T-helper 1 cell treated with Interleukin-12 subunit alpha and Interleukin-12 subunit beta and Interleukin-4 antibody, amounts not matched to agents 30 ng/mL and 1 ng/mL, for 36 hours (primary cell): Measurements from ENCODE around the gene ACBD4. TPM values are rescaled to one million over a fixed set of nuclear protein-coding genes. Genes with fewer than 3 reads are reported as not detected.

ENCODE experiments used
- intact Hi-C: fragments of 100-400 bp; cut with micrococcal nuclease; formaldehyde crosslinking; loops from one replicate; pipeline ENCODE4 v1.15.1; 2024
- total RNA-seq: library from RNA; stranded (reverse); gene quantifications from 2 replicates; pipeline ENCODE4 v1.2.3, GENCODE V29; 2022

Gene ACBD4
- total RNA-seq, 1 donor from 2014 or later: 12.5 TPM

- intact Hi-C loops: loop anchor here (5.0 kb wide), 1 partner anchor 1042 kb away; the partner anchor contains the start of gene KANSL1
These were observed 14.5 kb downstream of the ACBD4 start for GRCh38 chr17:45149669-45150664.

GRCh38 chr17:45150911-45151809 lies 15.7 kb downstream of the ACBD4 start:
- intact Hi-C loops: no loop called here

- intact Hi-C loops: no loop called here
These were observed 19.5 kb downstream of the ACBD4 start for GRCh38 chr17:45155029-45155428.

GRCh38 chr17:45155483-45155882 lies 20.0 kb downstream of the ACBD4 start:
- intact Hi-C loops: no loop called here

- intact Hi-C loops: no loop called here
These were observed 20.8 kb downstream of the ACBD4 start for GRCh38 chr17:45156242-45156641.

GRCh38 chr17:45160447-45161287 lies 25.2 kb downstream of the ACBD4 start:
- intact Hi-C loops: loop anchor here (1.0 to 2.0 kb wide), 11 partner anchors 12 to 1034 kb away; partner anchors contain the start of genes ACBD4, DCAKD, GPATCH8 and HEXIM1

DNA sequence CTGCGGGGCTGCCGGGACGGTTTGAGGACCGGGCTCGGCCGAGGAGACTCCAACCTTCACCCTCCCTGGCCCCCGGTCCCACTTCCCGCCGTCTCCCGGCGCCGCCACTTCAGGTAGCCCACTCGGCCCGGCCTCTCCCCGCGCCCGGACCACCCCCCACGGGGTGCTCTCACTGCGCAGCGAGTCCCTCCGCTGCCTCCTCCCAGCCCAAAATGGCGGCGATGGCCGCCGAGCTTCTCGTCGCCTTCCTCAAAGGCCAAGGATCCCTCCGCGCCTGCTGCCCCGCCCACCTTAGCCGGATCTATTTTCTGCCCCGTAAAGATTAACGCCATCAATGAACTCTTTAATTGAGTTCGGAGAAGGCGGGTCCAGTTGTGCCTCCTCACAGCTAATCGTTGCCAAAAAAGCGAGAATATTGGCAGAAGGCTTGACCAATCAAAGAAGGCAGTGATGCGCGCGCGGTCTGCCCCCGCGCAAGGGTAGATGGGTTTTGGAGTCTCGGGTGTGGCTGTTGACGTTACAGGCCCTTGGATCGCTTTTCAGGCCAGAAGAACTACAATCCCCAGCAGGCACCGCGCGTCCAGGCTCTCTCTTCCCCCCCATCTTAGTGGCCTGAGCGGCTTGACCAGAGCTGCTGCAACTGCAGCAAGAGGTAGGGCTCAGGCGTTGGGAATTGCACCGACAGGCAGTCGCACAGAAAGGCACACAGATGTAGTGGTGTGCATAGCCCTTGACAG lies 26.0 kb downstream of the ACBD4 start, which contains the start of gene HEXIM2:
HEXIM2 (plus strand) TSS at position 588 of the 737 bp plus-strand sequence. CDS start 919 bp downstream, outside the sequence.
- intact Hi-C loops: loop anchor here (1.0 to 2.0 kb wide), 11 partner anchors 11 to 1033 kb away; partner anchors contain the start of genes ACBD4, DCAKD, GPATCH8 and HEXIM1

DNA sequence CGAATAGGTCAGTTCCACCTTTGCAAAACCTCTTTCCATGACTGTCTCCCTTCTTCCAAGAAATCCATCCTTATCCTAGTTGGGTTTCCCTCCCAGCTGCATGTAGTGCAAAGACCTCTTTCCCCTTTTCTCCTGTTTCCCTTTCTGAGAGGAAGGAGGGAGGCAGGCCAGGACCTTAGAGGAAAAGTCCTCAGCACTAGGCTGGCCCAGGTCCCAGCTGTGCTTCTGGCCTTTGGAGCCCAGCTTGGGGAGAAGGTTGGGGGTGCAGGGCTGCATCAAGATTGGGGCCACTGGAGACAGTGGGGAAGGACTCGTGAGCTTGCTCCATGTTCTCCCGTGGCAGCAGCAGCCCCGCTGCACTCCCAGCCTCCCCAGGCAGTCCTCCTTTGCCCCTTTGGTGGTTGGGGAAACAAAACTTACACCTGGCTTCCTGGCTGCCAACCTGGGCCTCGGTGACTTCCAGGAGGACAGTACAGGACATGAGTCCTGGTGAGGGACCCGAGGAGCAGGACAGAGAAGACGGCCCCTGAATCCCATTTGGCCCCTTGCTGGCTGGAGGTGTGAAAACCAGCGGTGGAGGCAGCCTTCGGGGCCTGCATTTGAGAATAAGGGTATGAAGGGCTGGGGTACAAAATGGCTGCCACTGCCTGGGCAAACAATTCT lies 26.7 kb downstream of the ACBD4 start:
- intact Hi-C loops: no loop called here

DNA sequence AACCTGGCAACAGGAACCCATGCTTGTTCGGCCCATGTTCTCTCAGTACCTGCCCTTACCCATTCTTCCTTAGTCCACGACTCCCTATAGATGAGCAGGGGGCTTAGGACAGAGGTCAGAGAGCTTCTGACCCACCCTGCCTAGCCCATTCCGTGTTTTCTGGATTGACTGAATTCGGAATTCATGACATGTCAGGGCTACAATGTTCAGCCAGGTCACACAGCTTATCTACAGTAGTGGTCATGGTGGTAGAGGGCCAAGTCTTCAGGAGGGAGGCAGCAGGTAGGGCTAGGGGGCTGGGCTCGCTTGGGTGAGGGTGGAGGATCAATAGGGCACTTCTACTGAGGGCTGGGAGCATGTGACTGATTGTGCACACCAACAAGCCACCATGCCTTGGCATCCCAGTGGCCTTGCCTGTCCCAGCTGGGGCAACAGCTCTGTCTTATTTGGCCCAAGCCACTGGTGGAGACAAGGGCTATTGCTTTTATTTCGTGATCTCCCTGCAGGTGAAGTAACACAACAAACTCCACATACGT lies 29.3 kb downstream of the ACBD4 start:
- intact Hi-C loops: no loop called here

DNA sequence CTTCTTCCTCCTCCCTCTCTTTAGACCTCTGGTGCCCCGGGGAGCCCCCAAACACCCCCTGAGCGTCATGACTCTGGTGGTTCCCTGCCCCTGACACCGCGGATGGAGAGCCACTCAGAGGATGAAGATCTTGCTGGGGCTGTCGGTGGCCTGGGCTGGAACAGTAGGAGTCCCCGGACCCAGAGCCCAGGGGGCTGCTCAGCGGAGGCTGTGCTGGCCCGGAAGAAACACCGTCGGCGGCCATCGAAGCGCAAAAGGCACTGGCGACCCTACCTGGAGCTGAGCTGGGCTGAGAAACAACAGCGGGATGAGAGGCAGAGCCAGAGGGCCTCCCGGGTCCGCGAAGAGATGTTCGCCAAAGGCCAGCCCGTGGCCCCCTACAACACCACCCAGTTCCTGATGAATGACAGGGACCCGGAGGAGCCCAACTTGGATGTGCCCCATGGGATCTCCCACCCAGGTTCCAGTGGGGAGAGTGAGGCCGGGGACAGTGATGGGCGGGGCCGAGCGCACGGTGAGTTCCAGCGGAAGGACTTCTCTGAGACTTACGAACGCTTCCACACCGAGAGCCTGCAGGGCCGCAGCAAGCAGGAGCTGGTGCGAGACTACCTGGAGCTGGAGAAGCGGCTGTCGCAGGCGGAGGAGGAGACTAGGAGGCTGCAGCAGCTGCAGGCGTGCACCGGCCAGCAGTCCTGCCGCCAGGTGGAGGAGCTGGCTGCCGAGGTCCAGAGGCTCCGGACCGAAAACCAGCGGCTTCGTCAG lies 33.7 kb downstream of the ACBD4 start:
- intact Hi-C loops: no loop called here

DNA sequence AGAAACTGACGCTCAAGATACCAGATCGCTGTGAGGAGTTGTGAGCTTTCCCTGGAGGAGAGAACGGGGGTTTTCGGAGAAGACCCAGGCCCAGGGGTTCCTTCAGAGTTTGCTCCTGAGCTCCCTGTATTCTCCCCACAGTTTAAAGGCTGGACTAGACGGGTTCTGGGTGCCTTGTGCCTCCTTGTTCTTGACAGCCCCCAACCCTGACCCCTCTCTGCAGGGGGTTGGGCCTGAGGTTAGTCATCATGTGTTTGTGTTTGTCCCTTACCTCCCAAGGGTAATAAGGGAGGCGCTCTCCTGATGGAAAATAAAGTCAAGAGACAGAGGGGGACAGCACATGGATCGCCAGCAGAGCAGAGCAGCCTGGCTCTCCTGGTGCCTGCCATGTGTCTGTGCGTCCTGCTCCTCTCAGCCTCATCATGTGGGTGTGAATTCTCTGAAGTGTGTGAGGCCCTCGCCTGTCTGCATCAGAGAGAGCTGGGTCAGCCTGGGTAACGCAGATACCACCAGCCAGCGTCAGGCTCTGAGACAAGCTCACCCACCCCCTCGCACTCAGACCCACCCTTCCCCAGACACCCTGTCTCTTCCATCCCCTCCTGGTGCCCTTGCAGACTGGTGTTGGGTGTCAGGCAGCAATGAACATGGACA lies 34.9 kb downstream of the ACBD4 start:
- intact Hi-C loops: no loop called here

- intact Hi-C loops: no loop called here
These were observed 35.4 kb downstream of the ACBD4 start for GRCh38 chr17:45170931-45171337.

DNA sequence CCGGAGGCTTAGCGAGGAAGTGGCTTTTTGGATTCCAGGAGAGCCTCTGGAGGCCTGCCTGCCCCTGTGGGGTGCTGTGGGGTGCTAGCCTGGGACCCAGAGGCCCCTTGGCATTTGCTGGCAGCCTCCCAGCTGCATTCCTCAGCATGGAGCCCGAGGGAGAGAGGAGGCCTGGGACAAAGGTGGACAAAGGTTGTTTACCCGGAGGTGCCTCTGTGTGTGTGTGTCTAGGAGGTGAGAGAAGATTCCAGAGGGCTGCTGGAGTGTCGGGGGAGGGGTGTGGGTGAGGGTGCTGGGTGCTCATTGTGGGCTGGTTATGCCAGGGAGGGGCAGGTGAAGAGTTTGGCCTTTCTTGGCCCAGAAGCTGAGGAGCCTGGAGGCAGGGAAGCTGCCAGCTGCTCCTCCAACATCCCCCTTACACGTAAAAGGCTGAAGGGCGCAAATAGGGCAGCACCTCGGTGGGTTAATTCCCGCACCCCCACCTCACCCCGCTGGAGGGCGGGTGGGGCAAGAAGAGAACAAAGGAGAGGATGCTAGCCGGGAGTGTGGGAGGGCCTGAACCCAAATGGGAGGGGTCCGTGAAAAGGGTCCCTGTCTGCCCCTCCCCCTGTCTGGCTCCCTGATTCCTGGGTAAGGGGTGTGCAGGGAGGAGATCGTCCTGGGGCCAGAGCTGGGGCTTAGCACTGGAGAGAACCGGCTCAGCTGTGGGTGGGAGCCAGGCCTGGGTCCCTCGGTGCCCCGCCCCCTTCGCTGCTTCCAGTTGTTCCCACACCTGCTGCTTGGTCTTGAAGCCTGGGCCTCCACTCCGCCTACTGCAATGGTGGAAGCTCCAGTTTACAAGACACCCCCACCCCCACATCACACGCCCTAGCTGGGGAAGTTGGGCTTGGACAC lies 36.1 kb downstream of the ACBD4 start:
- intact Hi-C loops: loop anchor here (1.0 to 2.0 kb wide), 3 partner anchors 10 to 37 kb away; partner anchors contain the start of genes ACBD4 and HEXIM2

- intact Hi-C loops: loop anchor here (1.0 to 2.0 kb wide), 3 partner anchors 11 to 37 kb away; partner anchors contain the start of genes ACBD4 and HEXIM2
These were observed 36.7 kb downstream of the ACBD4 start for GRCh38 chr17:45172232-45172540.

DNA sequence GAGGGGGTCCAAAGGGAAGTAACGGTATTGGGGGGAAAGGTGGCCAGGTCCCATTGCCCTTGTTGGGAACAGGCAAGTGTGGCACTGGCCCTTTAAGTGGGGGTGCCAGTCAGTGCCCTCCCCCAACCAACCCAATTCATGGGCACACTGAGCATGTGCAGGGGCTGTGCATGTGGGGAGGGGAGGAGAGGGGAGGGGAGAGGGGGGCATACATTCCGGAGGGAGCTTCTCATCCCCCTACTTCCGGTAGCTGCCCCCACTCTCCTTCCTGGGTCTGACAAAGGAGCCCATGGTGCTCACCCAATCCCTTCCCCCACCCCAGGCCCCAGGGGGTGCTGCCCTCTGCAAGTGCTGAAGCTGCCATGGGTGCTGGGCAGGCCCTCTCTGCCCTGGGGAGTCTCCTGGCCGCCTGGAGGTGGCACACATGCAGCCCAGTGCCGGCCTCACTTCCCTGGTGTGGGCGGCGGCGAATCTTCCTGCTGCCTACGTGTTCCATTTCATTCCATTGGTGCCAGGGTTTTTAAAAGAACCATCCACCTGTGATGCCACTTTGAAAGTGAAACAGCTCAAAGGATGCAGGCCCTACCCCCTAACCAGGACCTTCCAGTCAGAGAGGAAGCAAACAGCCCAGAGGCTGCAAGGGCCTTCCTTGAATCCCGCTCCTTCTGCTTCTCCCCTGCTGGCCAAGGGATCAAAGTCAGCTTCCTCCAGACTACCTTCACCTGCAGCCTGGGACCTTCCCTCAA lies 37.2 kb downstream of the ACBD4 start:
- intact Hi-C loops: loop anchor here (1.0 to 2.0 kb wide), 4 partner anchors 11 to 38 kb away; partner anchors contain the start of genes ACBD4, HEXIM1 and HEXIM2

DNA sequence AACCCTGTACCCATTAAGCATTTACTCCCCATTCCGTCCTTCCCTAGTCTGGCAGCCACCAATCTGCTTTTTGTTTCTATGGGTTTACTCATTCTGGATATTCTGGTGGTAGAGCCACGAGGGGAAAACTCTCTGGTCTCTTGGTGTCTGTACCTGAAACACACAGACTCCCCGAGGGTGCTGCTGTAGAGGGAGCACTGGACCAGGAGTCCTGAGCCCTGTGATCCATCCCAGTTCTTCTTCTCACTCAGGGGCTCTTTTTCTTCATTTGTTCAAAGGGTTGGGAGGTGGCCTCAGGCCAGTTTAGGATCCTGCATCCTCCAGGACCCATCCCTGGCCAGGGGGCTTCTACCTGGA lies 40.2 kb downstream of the ACBD4 start:
- intact Hi-C loops: no loop called here
